Measurements from ENCODE around the gene RPL13. TPM values are rescaled to one million over a fixed set of nuclear protein-coding genes. Genes with fewer than 3 reads are reported as not detected.
"Not testable (repeated sequence)": the region's sequence is repeated elsewhere in the genome, so short reads cannot be mapped to it uniquely, and the experiment has no call there.

RPL13 gene
- total RNA-seq, 1 experiment from 2014 or later: 2,157 TPM

DNA sequence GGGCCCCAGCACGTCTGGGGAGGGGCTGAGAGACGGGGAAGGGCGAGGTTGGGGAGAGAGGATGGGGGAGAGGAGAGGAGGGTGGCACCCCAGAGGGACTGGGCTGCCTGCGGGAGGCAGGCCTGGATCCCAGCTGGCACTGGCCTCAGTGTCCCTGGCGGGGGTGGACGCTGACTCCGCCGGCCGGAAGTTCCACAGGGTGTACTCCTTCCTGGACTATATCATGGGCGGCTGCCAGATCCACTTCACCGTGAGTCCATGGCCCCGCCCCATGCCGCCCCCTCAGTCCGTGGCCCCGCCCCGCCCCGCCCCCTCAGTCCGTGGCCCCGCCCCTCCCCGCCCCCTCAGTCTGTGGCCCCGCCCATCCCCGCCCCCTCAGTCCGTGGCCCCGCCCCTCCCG, 26.4 kb downstream of the RPL13 start:
- no peak overlapping the region for H3K18ac ChIP-seq (ENCODE audit: insufficient read length, low read depth, low read length)
- H2BK120ac ChIP-seq (ENCODE audit: low read depth, low read length, poor library complexity, severe bottlenecking): no peak overlapping the region
- no peak overlapping the region for H2AK5ac ChIP-seq (ENCODE audit: insufficient read length, low read length)
- Mint-ChIP-seq H3K27ac (no peak overlapping the region), H3K4me3 (no peak overlapping the region), H3K9me3 (peaks cover 3 to 5% of the 10 kb centered on the region in 2 experiments; a peak in 4 of 5 replicates), H3K36me3 (ENCODE audit: insufficient read depth in 1 of 3, low read depth in 3 of 3) (peaks cover 0 to 12% (median 6%) of the 10 kb centered on the region in 3 experiments; a peak in 5 of 7 replicates), H3K4me1 (no peaks in the 10 kb centered on the region), H3K27me3 (ENCODE audit: low read depth) (peaks cover 2% of the 10 kb centered on the region)
- H3K23me2 ChIP-seq (ENCODE audit: insufficient read length, low read depth, low read length, poor library complexity, severe bottlenecking): no peaks in the 10 kb centered on the region
- no peak overlapping the region for H3K9ac ChIP-seq (ENCODE audit: extremely low read depth, insufficient read length, low read length)
- no peak overlapping the region for H3K56ac ChIP-seq (ENCODE audit: insufficient read length, low read depth, low read length)
- no peak overlapping the region for H3K4me2 ChIP-seq (ENCODE audit: insufficient read depth, insufficient read length, low read length)
- no peak overlapping the region for H2AFZ ChIP-seq (ENCODE audit: low read length)
- H4K91ac ChIP-seq (ENCODE audit: insufficient read length, low read depth, low read length): no peak overlapping the region
- no peaks in the 10 kb centered on the region for H3K9me3 ChIP-seq (ENCODE audit: control insufficient read depth, low read depth, low read length)
- no peak overlapping the region for H3K14ac ChIP-seq (ENCODE audit: insufficient read depth, low read length)
- no peaks in the 10 kb centered on the region for H3K79me1 ChIP-seq (ENCODE audit: insufficient read depth, low read depth, low read length, poor library complexity, severe bottlenecking)
- no peaks in the 10 kb centered on the region for H3K27me3 ChIP-seq (ENCODE audit: insufficient read depth, low read length)
- H3K23ac ChIP-seq (ENCODE audit: insufficient read length, low read depth, low read length): no peak overlapping the region
- H4K5ac ChIP-seq (ENCODE audit: insufficient read length, low read depth, low read length): no peak overlapping the region
- DNase-seq: no peak
- no peak overlapping the region for H2BK15ac ChIP-seq (ENCODE audit: low read depth, low read length)
- H3K4me1 ChIP-seq (ENCODE audit: insufficient read depth, low read length): no peaks in the 10 kb centered on the region
- H3T11ph ChIP-seq (ENCODE audit: low read length): no peak overlapping the region
- H2BK12ac ChIP-seq (ENCODE audit: insufficient read length, low read depth, low read length): no peak overlapping the region
- no peaks in the 10 kb centered on the region for H4K20me1 ChIP-seq (ENCODE audit: control insufficient read depth, insufficient read depth, insufficient read length)
- no peak overlapping the region for H2BK5ac ChIP-seq (ENCODE audit: insufficient read length, low read length)
- TF ChIP-seq, protein P1, sequence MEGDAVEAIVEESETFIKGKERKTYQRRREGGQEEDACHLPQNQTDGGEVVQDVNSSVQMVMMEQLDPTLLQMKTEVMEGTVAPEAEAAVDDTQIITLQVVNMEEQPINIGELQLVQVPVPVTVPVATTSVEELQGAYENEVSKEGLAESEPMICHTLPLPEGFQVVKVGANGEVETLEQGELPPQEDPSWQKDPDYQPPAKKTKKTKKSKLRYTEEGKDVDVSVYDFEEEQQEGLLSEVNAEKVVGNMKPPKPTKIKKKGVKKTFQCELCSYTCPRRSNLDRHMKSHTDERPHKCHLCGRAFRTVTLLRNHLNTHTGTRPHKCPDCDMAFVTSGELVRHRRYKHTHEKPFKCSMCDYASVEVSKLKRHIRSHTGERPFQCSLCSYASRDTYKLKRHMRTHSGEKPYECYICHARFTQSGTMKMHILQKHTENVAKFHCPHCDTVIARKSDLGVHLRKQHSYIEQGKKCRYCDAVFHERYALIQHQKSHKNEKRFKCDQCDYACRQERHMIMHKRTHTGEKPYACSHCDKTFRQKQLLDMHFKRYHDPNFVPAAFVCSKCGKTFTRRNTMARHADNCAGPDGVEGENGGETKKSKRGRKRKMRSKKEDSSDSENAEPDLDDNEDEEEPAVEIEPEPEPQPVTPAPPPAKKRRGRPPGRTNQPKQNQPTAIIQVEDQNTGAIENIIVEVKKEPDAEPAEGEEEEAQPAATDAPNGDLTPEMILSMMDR (conservative IDR thresholded peaks at IDR 0.05): no peak
- H2BK20ac ChIP-seq (ENCODE audit: low read depth, low read length, poor library complexity, severe bottlenecking): no peak overlapping the region
- WGBS (ENCODE audit: extremely low coverage, insufficient read length, low lambda C conversion rate): no CpG with 5 or more reads among the region's 25 CpGs
- no peaks in the 10 kb centered on the region for H3K79me2 ChIP-seq (ENCODE audit: insufficient read depth, low read length)
- H3K27ac ChIP-seq (ENCODE audit: insufficient read length, low read depth, low read length): no peak overlapping the region
- no peak overlapping the region for H4K8ac ChIP-seq (replicated peaks; ENCODE audit: insufficient read length, low read depth, low read length)
- H3K4ac ChIP-seq (ENCODE audit: low read depth, low read length): no peak overlapping the region

DNA sequence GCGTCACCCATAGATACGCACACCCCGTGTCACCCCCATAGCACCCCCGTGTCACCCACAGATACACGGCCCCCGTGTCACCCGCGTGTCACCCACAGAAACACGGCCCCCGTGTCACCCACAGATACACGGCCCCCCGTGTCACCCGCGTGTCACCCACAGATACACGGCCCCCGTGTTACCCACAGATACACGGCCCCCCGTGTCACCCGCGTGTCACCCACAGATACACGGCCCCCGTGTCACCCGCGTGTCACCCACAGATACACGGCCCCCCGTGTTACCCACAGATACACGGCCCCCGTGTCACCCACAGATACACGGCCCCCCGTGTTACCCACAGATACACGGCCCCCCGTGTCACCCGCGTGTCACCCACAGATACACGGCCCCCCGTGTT, 27.2 kb downstream of the RPL13 start:
- no CpG with 5 or more reads among the region's 36 CpGs for WGBS (ENCODE audit: extremely low coverage, insufficient read length, low lambda C conversion rate)
- H2BK15ac ChIP-seq (ENCODE audit: low read depth, low read length); H3K9me3 Mint-ChIP-seq; H3K27ac ChIP-seq (ENCODE audit: insufficient read length, low read depth, low read length); H3K4me1 Mint-ChIP-seq; H3K4me2 ChIP-seq (ENCODE audit: insufficient read depth, insufficient read length, low read length); H3K23ac ChIP-seq (ENCODE audit: insufficient read length, low read depth, low read length); H3K4ac ChIP-seq (ENCODE audit: low read depth, low read length); H2BK12ac ChIP-seq (ENCODE audit: insufficient read length, low read depth, low read length); H2BK120ac ChIP-seq (ENCODE audit: low read depth, low read length, poor library complexity, severe bottlenecking); H2AFZ ChIP-seq (ENCODE audit: low read length); H3K18ac ChIP-seq (ENCODE audit: insufficient read length, low read depth, low read length); H3T11ph ChIP-seq (ENCODE audit: low read length); H2AK5ac ChIP-seq (ENCODE audit: insufficient read length, low read length); H3K56ac ChIP-seq (ENCODE audit: insufficient read length, low read depth, low read length); H2BK5ac ChIP-seq (ENCODE audit: insufficient read length, low read length); H3K27me3 ChIP-seq (ENCODE audit: insufficient read depth, low read length); H4K5ac ChIP-seq (ENCODE audit: insufficient read length, low read depth, low read length); H3K9ac ChIP-seq (ENCODE audit: extremely low read depth, insufficient read length, low read length); H3K79me2 ChIP-seq (ENCODE audit: insufficient read depth, low read length); H3K23me2 ChIP-seq (ENCODE audit: insufficient read length, low read depth, low read length, poor library complexity, severe bottlenecking); H4K8ac ChIP-seq (replicated peaks; ENCODE audit: insufficient read length, low read depth, low read length); H4K20me1 ChIP-seq (ENCODE audit: control insufficient read depth, insufficient read depth, insufficient read length); DNase-seq; H3K9me3 ChIP-seq (ENCODE audit: control insufficient read depth, low read depth, low read length); H3K4me3 Mint-ChIP-seq; H3K4me1 ChIP-seq (ENCODE audit: insufficient read depth, low read length); H3K27ac Mint-ChIP-seq; H4K91ac ChIP-seq (ENCODE audit: insufficient read length, low read depth, low read length); H3K79me1 ChIP-seq (ENCODE audit: insufficient read depth, low read depth, low read length, poor library complexity, severe bottlenecking); H3K27me3 Mint-ChIP-seq (ENCODE audit: low read depth); H2BK20ac ChIP-seq (ENCODE audit: low read depth, low read length, poor library complexity, severe bottlenecking); H3K14ac ChIP-seq (ENCODE audit: insufficient read depth, low read length): not testable (repeated sequence)
- peaks cover 0 to 12% (median 6%) of the 10 kb centered on the region in 3 experiments; a peak in 5 of 7 replicates for H3K36me3 Mint-ChIP-seq (ENCODE audit: insufficient read depth in 1 of 3, low read depth in 3 of 3)
